GM13976 (cell line): ENCODE measurements around the gene SGCG.
A peak's percentile ranks its signal among the peaks of the same experiment; 100 is the strongest.

Source experiments
- DNase-seq: peaks from one replicate; pipeline ENCODE4 v3.0.0; 2012; ENCODE audit warnings: low spot score
- in situ Hi-C: fragments of 300-500 bp; cut with MboI; formaldehyde crosslinking; loops from one replicate; pipeline ENCODE4 v1.12.0; 2022; ENCODE audit warnings: low sequenced_read_pairs, mixed read lengths, inconsistent platforms; ENCODE audit not compliant: unreplicated experiment
- TF ChIP-seq, protein P1 (sequence below): IDR thresholded peaks from 2 replicates; pipeline ENCODE4 v1.5.1; 2012; ENCODE audit warnings: borderline replicate concordance, mild to moderate bottlenecking; ENCODE audit not compliant: insufficient read depth; ENCODE audit errors: extremely low read depth, missing control alignments, control extremely low read depth

The SGCG gene

DNA sequence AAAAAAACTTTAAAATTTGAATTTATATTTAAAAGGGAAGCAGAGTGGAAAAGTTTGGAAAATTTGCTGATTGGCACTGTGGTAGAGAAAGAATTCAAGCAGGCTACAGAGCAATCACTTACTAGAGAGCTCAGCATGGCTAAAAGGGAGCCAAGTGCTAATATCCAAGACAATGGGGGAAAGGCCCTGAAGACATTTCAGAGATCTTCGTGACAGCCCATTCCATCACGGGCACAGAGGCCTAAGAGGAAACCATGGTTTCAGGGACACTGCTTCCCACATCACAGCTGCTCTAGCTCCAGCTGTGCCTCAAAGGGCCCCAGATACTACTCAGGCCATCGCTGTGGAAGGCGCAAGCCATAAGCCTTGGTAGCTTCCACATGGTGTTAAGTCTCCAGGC, 73.7 kb downstream of the SGCG start:
- TF ChIP-seq, protein P1, sequence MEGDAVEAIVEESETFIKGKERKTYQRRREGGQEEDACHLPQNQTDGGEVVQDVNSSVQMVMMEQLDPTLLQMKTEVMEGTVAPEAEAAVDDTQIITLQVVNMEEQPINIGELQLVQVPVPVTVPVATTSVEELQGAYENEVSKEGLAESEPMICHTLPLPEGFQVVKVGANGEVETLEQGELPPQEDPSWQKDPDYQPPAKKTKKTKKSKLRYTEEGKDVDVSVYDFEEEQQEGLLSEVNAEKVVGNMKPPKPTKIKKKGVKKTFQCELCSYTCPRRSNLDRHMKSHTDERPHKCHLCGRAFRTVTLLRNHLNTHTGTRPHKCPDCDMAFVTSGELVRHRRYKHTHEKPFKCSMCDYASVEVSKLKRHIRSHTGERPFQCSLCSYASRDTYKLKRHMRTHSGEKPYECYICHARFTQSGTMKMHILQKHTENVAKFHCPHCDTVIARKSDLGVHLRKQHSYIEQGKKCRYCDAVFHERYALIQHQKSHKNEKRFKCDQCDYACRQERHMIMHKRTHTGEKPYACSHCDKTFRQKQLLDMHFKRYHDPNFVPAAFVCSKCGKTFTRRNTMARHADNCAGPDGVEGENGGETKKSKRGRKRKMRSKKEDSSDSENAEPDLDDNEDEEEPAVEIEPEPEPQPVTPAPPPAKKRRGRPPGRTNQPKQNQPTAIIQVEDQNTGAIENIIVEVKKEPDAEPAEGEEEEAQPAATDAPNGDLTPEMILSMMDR, result no peak
- in situ Hi-C loops, result no loop called here
- DNase-seq, result no peak

DNA sequence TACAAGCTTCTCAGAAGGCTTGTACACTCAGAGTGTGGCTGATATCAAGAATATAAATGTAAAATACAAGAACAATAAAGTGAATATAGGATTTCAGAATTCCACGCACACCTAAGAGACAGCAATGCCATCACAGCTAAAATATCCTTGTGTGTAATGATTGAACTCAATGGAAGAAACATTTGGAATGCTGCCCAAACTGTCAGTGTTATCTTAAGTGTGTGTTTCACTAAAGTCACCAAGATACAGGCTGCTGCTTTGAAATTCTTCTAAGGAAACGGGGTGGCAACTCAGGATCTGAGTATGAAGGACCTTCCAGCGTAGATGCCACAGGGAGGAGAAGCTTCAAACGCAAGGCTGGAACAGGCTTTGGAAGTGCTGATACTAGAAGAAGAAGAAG, 86.8 kb downstream of the SGCG start:
- no peak for DNase-seq
- in situ Hi-C loops, result no loop called here
- TF ChIP-seq, protein P1, result no peak

DNA sequence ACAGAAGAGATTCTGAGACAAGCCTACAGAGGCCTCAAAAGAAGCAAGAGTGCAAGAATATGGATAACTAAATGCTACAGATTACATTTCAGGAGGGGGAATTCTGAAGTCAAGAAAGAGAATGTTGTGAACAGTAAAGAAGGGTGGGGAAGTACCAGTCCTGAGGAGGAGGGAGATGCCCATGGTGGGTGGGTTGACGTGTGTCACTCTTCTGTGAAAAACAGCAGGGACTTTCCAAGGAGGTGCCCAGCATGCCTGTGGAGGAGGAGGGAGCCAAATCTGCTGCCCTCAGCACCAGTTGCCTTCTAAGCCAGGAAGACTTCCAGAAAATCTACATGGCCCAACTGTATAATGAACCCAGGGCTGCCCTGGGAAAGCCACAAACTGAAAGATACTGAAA, 87.7 kb downstream of the SGCG start:
- in situ Hi-C loops, result no loop called here
- TF ChIP-seq, protein P1, result no peak
- DNase-seq, result peak; percentile 34

DNA sequence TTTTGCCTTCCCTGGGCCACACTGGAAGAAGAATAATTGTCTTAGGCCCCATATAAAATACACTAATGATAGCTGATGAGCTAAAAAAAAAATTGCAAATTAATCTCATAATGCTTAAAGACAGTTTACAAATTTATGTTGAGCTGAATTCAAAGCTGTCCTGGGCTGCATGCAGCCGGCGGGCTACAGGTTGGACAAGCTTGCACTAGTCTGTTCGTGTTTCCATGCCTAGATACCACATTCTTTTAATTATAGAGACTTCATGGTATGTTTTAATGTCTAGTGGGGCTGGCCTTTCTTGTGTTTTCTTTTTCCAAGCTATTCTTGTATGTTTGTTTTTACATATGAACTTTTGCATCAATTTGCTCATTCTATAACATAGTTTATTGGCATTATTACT, 90.6 kb downstream of the SGCG start:
- TF ChIP-seq, protein P1, result no peak
- in situ Hi-C loops, result no loop called here
- no peak for DNase-seq

DNA sequence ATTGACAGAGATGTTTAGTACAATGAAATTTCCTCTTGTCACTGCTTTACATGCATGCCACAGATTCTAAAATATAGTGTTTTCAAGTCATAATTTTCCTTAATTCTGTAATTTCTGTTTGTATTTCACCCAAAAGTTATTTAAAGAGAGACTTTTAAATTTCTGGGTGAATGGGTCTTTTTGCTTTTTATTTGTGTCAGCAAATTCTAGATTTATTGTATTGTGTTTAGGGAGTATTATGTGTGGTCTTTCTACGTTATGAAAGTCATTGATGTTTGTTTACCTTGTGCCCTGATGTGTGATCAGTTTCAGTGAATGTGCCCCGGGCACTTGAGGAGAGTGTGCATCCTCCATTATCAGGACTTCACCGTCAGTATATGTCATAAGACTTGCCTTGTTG, 92.7 kb downstream of the SGCG start:
- in situ Hi-C loops, result no loop called here
- DNase-seq, result no peak
- TF ChIP-seq, protein P1, result no peak

DNA sequence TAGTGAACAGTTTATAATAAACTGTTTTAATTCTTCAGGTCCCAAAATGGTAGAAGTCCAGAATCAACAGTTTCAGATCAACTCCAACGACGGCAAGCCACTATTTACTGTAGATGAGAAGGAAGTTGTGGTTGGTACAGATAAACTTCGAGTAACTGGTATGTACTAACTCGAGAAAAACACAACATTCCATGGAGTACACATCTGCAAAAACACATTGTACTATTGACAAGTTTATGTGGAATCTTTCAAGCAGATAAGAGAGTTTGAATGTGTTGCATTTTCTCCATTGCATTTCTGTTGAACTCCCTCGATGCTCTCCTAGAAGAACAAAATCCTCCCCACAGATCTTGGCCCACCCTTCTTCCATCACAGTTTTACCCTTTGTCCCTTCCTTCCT, 98.5 kb downstream of the SGCG start:
- in situ Hi-C loops, result no loop called here
- TF ChIP-seq, protein P1, result no peak

DNA sequence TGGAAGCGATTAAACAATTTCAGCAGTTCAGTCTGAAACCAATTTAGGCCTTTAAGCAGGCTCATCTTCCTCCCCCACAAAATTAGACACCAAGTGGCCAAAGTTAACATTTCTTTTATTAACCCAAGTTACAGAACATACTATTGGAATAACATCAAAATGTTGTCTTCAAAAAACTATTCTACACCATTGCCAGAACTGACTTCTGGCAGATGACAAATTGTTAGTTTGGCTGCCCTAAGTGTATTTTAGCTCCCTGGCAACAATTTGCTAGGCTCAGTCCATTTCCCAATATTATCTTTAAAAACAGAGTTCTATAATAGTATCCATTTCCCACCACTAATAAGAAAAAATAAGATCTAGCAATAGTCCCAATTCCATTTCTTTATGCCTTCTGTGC, 107.8 kb downstream of the SGCG start:
- TF ChIP-seq, protein P1, result no peak
- in situ Hi-C loops, result no loop called here
- DNase-seq, result no peak

More for the DNA sequence above, 98.5 kb downstream of the SGCG start:
- no peak for DNase-seq
